Lung microvascular endothelial cell (primary cell): Measurements from ENCODE around the gene TUBGCP4. TPM values are rescaled to one million over a fixed set of nuclear protein-coding genes. Genes with fewer than 3 reads are reported as not detected.

ENCODE experiments used
- total RNA-seq: library from RNA; depleted of rRNA; stranded (reverse); fragments of >200 nt; gene quantifications from 2 replicates; pipeline ENCODE4 v1.2.1, GENCODE V29; 2014

Gene TUBGCP4
- total RNA-seq, 1 donor from 2014 or later, result 8.5 TPM

Other genes starting within 250 kb of the TUBGCP4 start
- 10.0 and 12.3 TPM in 2 replicates for gene TMEM62, start 237.5 kb upstream of the TUBGCP4 start, total RNA-seq
- 63.4 and 70.6 TPM in 2 replicates for gene CCNDBP1, start 185.7 kb upstream of the TUBGCP4 start, total RNA-seq
- not detected in 2 replicates for gene EPB42, start 150.1 kb upstream of the TUBGCP4 start, total RNA-seq
- not detected in 2 replicates for gene TGM5, start 104.2 kb upstream of the TUBGCP4 start, total RNA-seq
- not detected in 2 replicates for gene TGM7, start 68.8 kb upstream of the TUBGCP4 start, total RNA-seq
- 2.8 and 4.6 TPM in 2 replicates for gene LCMT2, start 40.5 kb upstream of the TUBGCP4 start, total RNA-seq
- gene ZSCAN29, start 58 bp upstream of the TUBGCP4 start, total RNA-seq, result 11.1 and 16.1 TPM in 2 replicates
- 31.6 and 45.6 TPM in 2 replicates for gene TP53BP1, start 122.1 kb downstream of the TUBGCP4 start, total RNA-seq
- 0.20 and 0.44 TPM in 2 replicates for gene MAP1A, start 146.5 kb downstream of the TUBGCP4 start, total RNA-seq
- gene PPIP5K1, start 219.1 kb downstream of the TUBGCP4 start, total RNA-seq, result 6.8 and 7.5 TPM in 2 replicates
- not detected in 2 replicates for gene CKMT1B, start 222.9 kb downstream of the TUBGCP4 start, total RNA-seq
- not detected in 2 replicates for gene STRC, start 247.7 kb downstream of the TUBGCP4 start, total RNA-seq